ENCODE data around the gene NME7.
"Not testable (repeated sequence)": the region's sequence is repeated elsewhere in the genome, so short reads cannot be mapped to it uniquely, and the experiment has no call there.

The NME7 gene

DNA sequence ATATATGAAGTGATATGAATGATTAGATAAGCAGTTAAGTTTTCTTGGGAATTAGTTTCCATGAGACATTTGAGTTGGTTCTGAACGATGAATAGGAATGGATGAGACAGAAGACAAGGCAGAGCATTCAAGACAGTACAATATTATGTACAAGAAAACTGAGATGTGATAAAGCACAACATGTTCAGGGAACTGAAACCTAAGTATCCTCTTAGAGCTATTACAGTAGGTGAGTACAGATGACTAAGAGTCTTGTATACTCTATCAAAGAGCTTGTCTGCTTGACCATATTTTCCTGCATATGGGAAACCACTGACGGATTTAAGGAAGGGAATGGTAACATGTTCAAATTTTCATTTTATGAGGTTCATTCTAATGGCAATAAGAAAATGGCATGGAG is 61.6 kb downstream of the NME7 start:
- no peak for DNase-seq (ENCODE audit: low read depth)

DNA sequence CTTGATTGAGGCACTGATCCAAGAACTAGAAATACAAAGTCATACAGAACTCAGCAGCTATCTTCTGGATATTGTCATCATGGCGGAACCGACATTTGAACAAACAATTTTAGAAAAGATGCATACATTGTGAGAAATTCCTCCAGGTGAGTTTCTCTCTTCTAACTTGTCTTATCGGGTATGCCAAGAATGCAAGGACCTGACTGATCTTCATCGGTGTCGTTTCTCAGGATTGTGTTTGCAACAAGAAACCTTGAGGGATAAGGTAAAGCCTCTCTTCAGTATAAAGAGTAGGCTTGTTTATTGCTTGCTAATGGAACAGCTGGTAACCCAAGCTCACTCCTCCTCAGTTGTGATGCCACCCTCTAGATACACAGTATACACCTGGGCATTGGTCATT is 62.2 kb downstream of the NME7 start:
- DNase-seq (ENCODE audit: low read depth) = no peak

DNA sequence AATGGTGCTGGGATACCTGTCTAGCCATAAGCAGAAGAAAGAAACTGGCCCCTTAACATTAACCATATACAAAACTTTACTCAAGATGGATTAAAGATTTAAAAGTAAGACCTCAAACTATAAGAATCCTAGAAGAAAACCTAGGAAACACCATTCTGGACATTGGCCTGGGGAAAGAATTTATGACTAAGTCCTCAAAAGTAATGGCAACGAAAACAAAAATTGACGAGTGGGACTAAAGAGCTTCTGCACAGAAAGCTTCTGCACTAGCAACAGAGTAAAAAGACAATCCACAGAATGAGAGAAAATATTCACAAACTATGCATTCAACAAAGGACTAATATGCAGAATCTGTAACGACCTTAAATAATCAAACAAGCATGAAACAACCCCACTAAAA is 66.7 kb downstream of the NME7 start:
- DNase-seq (ENCODE audit: low read depth) = no peak

DNA sequence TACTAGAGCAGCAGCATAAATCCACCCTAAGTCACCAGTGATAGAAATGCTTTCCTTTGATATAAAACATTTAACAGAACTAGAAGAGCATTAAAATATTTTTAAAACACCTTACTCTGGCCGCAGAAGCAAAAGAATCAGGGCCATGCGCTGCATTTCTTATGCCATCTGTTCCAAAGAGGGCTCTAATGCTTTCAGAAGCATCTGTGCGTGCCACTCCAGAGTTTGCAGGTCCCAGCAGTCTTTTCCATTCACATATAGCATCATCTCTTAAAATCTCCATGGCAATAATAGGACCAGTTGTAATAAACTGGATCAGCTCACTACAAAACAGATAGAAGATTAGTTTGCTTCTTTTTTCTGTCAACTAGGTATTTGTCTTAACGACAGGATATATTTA is 69.2 kb downstream of the NME7 start:
- DNase-seq (ENCODE audit: low read depth) = no peak

DNA sequence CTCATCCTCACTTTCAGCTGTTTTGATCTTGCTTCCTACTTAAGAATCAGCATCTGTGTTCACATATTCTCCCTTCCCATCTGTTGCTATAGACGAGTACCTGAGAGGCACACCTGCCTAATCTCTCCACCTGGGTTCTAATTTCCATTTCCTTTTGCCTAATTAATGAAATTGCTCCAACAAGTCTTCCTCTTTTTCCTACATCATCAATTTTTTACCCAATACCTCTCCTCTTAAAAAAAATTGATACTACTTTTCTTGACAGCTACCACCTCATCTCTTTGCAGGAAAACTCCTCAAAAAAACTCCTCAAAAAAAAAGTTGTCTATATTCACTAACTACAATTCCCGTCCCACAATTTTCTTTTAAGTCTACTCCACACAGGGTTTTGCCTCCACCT is 71.8 kb downstream of the NME7 start:
- no peak for DNase-seq (ENCODE audit: low read depth)

DNA sequence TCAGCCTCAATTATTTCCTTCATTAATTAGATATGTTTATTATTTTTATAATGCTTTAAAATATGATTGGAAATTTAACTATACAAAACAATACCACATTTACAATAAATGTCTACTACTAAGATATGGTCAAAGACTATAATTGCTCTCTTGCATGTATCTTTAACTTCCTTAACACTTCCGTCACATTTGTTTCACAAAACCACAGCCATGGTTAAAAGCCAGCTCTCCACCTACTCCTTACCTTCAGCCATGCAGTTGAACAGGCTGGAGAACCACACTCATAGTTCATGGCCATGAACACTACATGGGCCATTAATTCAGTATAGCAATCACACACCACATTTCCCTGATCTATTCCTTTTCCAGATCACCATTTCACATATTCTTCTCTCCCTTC is 72.2 kb downstream of the NME7 start:
- no peak for DNase-seq (ENCODE audit: low read depth)

DNA sequence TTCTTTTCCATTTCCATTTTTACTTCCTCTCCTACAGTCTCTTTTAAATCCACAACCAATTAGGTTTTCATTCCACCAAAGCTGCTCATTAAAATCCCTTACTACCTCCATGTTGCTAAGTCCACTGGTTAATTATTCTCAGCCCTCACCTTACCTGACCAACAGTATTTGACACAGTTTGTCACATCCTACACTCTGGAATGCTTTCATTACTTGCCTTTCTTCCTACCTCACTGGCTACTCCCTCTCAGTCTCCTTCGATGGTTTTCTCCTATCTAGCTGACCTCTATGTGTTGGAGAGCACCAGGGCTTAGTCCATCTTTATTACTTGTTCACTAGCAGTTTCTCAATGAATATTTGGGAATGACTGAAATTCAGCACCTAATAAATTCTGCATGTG is 78.6 kb downstream of the NME7 start:
- no peak for DNase-seq (ENCODE audit: low read depth)

DNA sequence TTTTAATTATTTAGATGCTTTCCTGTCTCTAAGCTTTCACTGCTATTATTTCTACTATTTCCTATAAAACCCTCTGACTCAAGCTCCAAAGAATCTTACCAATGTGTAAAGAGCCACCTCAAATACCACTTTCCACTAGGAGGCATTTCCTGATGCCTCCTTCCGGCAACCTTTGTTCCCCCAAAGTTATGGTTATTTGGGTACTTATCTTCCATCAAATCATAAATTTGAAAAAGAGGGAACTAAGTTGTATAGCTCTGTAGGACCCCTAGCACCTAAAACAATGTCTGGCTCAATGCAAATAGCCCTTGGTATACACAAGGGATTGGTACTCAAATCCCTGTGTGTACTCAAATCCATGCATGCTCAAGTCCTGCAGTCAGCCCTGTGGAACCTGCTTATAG is 79.6 kb downstream of the NME7 start:
- no peak for DNase-seq (ENCODE audit: low read depth)

DNA sequence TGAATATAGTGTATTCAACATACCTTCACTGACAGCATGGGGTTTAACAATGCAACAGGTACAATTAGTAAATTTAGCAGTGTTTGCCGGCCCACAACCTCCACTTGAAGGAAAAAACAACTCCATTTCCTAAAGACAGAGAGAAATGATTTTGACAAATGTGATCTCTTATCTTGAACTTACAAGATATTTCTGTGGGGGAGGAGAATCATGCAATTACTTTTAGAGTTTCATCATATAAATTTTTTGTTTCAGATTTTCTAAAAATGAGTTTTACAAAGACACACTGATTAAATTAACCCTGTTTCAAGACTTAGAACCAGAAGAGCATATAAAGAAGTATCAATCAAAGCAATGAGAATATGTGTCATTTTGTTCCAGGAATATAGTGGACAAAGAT is 80.3 kb downstream of the NME7 start:
- DNase-seq (ENCODE audit: low read depth) = no peak

DNA sequence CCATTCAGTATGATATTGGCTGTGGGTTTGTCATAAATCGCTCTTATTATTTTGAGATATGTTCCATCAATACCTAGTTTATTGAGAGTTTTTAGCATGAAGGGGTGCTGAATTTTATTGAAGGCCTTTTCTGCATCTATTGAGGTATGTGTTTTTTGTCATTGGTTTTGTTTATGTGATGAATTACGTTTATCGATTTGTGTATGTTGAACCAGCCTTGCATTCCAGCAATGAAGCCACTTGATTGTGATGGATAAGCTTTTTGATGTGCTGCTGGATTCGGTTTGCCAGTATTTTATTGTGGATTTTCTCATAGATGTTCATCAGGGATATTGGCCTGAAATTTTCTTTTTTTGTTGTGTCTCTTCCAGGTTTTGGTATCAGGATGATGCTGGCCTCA is 86.0 kb downstream of the NME7 start:
- not testable (repeated sequence) for DNase-seq (ENCODE audit: low read depth)

DNA sequence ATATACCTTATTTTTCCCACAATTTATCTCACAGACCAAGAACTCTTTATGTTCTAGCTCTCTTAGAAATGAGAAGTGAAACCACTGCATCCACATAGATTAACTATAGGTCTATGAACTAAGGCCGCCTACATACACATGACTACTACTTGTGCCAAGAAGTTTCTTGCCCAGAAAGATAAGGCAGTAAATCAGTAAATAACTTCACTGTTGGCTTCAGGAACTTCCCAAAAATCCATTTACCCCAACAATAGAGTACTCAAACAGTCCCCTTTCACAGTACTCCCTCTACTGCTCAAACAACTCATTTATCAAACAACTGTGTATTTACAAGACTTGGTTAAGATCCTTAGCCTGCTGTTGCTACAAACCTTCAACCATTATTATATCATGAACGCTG is 96.5 kb downstream of the NME7 start:
- DNase-seq (ENCODE audit: low read depth) = no peak

DNA sequence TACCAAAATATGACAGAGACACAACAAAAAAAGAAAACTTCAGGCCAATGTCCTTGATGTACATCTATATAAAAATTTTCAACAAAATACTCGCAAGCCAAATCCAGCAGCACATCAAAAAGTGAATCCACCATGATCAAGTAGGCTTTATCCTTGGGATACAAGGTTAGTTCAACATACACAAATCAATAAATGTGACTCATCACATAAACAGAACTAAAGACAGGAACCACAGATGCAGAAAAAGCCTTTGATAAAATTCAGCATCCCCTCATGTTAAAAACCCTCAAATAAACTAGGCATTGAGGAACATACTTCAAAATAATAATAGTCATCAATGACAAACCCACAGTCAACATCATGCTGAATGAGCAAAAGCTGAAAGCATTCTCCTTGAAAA is 101.5 kb downstream of the NME7 start:
- no peak for DNase-seq (ENCODE audit: low read depth)

DNA sequence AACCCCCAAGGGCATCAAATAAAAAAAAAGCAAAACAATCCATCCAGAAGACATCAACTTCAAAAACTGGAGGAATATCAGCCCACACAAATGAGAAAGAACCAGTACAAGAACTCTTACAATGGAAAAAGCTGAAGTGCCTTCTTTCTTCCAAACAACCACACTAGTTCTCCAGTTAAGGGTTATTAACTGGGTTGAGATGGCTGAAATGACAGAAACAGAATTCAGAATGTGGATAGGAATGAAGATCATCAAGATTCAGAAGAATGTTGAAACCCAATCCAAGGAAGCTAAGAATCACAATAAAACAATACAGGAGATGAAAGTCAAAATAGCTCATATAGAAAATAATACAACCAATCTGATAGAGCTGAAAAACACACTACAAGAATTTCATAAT is 104.5 kb downstream of the NME7 start:
- no peak for DNase-seq (ENCODE audit: low read depth)

DNA sequence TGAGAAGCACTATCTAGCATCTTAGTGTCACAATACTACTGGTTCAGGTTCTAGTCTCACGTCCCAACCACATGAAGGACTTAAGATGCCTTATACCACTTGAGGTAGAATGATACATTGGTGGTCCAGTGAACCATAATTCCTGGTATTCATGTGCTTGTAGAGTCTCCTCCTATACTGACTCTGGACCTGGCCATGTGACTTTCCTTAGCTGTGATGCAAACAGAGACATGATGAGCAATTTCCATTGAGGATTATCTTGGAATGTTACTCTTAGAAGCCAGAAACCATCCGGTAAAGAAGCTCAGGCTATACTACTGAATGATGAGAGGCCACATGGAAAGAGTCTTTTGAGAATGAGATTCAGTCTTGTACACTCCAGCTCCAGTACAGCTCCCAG is 105.7 kb downstream of the NME7 start:
- no peak for DNase-seq (ENCODE audit: low read depth)

DNA sequence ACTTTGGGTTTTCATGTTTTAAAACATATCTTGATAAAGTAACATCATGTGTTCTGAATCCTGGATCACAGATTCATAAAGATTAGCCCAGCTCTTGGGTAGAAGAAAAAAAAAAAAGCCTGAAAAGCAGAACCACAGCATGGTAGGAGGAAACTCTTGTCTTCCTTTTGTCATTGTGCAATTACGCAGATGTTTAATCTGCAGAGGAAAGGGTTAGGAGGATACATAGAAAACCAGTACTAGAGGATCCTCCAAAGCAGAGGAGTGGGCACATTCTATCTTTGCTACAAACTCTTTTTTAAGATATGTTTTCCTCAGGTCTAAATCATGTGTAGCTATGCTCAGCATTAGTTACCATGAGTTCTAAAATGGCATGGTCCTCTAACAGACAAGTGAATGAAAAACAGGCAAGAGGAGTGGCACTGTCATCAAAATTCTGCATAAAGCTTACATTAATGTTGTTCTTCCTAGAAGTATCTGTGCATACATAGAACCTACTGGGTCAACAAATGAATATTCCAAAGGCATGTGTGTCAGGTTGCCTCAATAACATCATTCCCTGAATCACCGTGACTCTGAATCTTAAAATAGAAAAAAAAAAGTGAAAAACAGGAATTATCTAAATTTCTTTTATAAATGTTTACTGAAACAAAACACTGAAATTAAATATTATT is 107.0 kb downstream of the NME7 start:
- DNase-seq (ENCODE audit: low read depth) = no peak

DNA sequence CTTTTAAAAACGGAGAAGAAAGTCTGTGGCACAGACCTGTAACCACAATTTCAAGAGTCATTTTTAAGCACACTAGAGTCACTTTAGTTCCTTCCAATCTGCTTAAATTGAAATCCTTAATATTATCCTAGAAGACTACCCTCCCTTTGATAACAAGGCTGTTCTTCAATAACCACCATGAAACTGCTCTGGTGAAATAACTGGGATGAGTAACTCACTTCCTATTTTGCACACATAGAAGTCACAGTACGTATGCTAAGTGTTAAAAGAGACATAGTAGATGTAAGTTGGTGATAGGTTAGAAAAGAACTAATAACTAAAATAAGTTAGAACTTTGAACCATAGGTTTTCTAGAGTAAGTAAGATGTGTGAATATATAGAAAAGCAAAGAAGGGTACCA is 107.8 kb downstream of the NME7 start:
- no peak for DNase-seq (ENCODE audit: low read depth)

DNA sequence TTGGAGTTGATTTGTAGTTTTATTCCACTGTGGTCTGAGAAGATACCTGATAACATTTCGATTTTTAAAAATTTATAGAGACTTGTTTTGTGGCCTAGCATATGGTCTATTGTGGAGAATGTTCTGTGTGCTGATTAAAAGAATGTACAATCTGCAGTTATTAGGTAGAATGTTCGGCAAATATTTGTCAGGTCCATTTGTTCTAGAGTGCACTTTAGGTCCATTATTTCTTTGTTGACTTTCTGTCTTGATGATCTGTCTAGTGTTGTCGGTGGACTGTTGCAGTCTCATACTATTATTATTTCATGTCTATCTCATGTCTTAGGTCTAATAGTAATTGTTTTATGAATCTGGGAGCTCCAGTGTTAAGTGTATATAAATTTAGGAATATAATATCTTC is 116.8 kb downstream of the NME7 start:
- no peak for DNase-seq (ENCODE audit: low read depth)

DNA sequence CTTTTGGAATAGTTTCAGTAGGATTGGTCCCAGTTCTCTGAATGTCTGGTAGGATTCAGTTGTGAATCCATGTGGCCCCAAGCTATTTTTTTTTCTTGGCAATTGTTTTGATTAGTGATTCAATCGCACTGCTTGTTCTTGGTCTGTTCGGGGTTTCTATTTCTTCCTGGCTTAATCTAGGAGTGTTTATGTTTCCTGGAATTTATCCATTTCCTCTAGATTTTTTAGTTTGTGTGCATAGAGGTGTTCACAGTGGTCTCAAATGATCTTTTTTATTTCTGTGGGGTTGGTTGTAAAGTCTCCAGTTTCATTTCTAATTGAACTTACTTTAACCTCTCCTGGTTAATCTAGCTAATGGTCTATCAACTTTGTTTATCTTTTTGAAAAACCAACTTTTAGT is 117.6 kb downstream of the NME7 start:
- no peak for DNase-seq (ENCODE audit: low read depth)

DNA sequence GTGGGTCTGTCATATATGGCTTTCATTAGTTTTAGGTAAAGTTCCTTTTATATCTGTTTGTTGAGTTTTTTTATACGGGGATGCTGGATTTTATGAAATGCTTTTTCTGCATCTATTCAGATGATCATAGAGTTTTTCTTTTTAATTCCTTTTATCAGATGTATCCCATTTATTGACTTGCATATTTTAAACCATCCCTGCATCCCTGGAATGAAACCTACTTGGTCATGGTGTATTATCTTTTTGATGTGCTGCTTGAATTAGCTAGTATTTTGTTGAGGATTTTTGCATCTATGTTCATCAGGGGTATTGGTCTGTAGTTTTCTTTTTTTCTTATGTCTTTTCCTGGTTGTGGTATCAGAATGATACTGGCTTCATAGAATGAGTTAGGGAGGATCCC is 118.0 kb downstream of the NME7 start:
- no peak for DNase-seq (ENCODE audit: low read depth)

DNA sequence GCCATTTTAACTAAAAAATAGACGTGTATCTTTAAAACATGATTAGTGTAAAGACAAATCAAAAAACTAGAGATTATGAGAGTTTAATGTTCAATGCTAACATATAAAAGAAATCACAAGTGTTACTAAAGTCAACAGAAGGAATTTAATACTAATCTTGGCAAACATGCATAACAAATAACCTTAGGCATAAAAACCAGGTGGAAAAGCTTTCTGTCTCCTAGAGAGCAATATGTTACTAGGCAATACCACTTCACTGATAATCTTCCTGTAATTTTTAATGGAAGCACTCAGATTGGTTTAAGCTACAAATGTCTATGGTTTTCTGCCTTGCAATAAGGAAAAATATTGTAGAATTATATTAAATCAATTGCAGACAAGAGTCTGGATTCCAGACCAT is 121.9 kb downstream of the NME7 start:
- no peak for DNase-seq (ENCODE audit: low read depth)

DNA sequence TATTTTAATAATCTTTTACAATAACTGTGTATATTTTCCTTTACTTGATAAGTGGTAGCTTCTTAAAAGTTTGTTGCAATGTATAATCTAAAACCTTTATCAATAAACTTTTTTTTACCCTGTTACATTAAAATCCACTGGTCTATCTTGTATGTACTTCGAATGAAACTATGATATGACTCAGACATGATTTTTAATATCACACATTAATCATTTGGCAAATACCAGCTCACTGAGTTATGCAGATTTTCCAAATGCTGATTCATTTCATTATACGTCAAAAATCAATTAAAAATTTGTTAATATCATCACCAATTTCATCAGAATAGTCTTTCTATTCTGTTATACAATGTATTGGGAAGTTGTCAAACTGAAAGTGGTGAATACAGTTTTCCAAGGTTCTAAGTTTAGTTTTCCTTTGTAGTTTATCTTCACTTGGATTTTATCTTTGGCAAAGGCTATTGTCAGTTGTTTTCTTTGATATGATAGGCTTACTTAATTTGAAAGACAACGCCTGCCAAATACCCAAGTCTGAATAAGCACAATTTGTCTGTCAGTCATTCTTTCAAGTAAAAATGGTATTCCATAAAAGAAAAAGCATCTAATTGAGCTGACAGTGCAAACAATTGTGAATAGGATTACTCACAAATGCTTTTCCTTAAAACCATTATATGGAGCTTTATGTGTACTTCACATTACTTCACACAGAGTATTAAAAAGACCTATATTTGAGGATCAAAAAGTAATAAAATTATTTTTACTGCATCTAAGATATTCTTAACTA is 127.0 kb downstream of the NME7 start:
- DNase-seq (ENCODE audit: low read depth) = no peak

DNA sequence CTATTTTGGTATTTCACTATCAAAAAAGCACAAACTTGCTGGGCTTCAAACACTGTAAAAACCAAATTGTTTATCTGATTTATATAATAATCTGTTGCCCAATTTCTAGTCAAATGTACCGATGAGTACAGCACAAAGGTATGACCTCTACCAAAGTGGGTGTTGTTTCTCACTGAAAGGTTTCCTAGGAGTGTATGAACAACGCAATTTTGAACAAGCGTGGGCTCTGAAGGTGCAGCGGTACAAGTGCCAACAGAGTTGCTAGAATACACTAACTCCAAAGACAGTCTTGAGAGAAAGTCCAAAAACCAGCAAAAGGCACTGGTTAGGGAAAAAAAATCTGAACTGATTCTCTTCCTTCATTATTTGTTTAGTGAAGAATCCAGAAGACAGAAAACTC is 130.7 kb downstream of the NME7 start:
- no peak for DNase-seq (ENCODE audit: low read depth)

DNA sequence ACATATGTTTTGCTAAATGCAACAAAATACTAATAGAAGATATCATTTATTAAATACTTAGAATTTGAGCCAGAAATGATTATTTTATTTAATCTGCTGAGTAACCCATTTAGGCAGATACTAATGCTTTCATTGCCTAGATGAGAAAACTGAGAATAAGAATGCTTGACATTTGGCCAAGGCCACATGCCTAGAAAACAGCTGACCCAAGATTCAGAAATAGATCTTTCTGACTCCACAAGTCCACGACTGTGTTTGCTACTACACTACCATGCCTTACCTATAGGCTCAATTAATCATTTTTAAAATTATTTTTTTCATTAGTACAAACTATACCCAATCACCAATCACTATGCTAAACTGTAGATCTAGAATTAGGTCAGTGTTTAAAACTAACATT is 131.5 kb downstream of the NME7 start:
- DNase-seq (ENCODE audit: low read depth) = no peak

DNA sequence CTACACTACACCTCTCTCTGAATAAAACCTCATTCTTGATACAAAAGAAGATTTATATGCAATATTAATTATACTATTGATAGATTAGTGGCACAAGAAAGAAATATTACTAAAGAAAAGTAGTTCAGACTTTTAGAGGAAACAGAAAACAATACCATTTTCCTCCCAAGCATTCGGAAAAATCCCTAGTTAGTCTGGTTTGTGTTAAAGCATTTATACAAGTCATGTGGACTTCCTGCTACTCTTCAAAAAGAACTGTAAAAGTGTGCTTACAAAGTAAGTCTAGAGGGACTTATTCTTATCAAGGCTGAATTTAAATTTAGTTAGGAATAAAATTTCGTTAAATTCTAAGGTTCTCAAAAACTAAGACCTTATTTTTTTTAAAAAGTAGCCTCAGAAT is 132.0 kb downstream of the NME7 start:
- no peak for DNase-seq (ENCODE audit: low read depth)

All from stimulated activated CD8-positive, alpha-beta memory T cell treated with anti-CD3 and anti-CD28 coated beads, Interleukin-4, amount 100 ng/mL, for 24 hours (primary cell).